ENCODE measurements around the gene ZSCAN31.

ZSCAN31 gene

DNA sequence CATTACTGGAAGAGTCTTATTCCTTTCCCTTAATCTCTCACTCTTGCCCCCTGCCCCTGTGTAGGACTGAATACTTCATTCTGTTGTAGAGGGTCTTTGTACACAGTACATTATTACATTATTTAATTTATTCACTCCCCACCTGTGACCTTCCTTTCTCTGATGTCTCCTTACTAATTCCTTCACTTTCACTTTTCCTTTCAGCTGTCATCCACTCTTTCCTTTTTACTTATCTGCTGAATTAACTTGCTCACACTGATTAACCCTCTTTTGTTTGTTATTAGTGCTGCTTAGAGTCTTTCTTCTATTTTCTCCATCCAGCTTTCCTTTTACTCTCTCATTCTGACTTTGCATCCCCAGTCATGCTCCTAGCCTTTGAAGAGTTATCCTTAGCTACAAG is 61.1 kb downstream of the ZSCAN31 start:
- H3K4me3 ChIP-seq (ENCODE audit: low read length), result no peak overlapping the region
- DNase-seq (ENCODE audit: low read depth), result no peak
- no peak for TF ChIP-seq CTCF (IDR thresholded peaks at IDR 0.05; ENCODE audit: insufficient read depth, low read depth, low read length, missing control alignments)

Data from epithelial cell of esophagus (primary cell).